ENCODE results near the gene CD180. TPM values are rescaled to one million over a fixed set of nuclear protein-coding genes. Genes with fewer than 3 reads are reported as not detected.

Gene CD180
- polyA plus RNA-seq, 1 experiment, result not detected

GRCh38 chr5:67206461-67206860 lies 9.9 kb upstream of the CD180 start:
- no peaks in the 10 kb centered on the region; the same call in 1 of the 2 replicates for H3K27me3 ChIP-seq (ENCODE audit: control insufficient read depth, insufficient read depth, low read length)
- no peaks in the 10 kb centered on the region for H3K36me3 ChIP-seq (ENCODE audit: control insufficient read depth, insufficient read depth, low read length)
- TF ChIP-seq CTCF (IDR thresholded peaks at IDR 0.05; ENCODE audit: insufficient read depth, low read depth, low read length), result no peak
- CTCF ChIA-PET, result interaction anchor here (1.0 to 1.2 kb wide), 3 partner anchors 44 to 392 kb away, joined by 3 to 4 read pairs (median 4); no protein-coding TSS in a partner anchor
- DNase-seq (ENCODE audit: low read depth), result no peak
- POLR2A ChIA-PET, result interaction anchor here (0.6 kb wide), 1 partner anchor 257 kb away, joined by 4 read pairs; no protein-coding TSS in a partner anchor
- H3K4me3 ChIP-seq (ENCODE audit: low read depth, low read length), result no peak overlapping the region

DNA sequence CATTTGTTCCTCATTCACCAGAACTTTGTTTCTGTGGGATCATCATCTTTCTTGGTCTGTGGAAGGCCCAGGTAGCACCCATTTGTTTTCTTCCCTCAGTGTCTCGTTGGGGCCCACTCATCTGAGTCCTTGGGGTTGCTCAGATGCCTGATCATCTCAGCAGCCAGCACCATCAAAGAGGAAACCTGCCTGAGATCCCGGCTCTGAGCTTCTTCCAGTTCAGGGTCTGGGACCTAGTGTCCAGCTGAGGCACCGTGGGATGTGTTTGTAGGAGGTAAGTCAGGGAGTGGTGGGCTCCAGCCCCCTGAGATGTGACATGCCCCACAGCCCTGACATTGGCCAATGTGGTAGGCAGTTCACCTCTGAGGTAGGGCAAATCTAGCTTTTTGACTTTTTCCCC lies 9.4 kb upstream of the CD180 start:
- TF ChIP-seq CTCF (IDR thresholded peaks at IDR 0.05; ENCODE audit: insufficient read depth, low read depth, low read length), result no peak
- Histone ChIP-seq H3K36me3 (ENCODE audit: control insufficient read depth, insufficient read depth, low read length) (no peaks in the 10 kb centered on the region), H3K4me3 (ENCODE audit: low read depth, low read length) (no peak overlapping the region), H3K27me3 (ENCODE audit: control insufficient read depth, insufficient read depth, low read length) (no peaks in the 10 kb centered on the region; the same call in 1 of the 2 replicates)
- no peak for DNase-seq (ENCODE audit: low read depth)
- POLR2A ChIA-PET, result no interaction called here
- CTCF ChIA-PET, result interaction anchor here (1.0 kb wide), 1 partner anchor 56 kb away, joined by 3 read pairs; no protein-coding TSS in a partner anchor

DNA sequence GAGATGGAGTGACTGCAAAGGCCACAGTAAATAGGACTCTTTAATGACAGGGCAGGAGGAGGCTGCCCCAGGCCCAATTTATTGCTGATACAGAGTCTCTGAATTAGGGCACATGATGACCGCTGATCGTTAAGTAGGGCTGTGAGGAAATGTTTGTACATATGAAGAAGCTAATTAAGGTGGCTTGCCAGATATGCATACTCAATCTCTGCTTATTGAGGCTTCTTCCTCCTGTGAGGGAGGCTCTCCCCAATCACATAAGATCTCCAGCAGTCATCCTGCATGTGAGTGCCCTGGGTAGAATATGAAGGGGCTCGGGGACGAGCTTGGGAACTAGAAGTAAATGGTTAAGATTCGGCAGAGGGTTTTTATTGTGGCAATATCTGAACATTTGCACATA lies 8.2 kb upstream of the CD180 start:
- no peak for DNase-seq (ENCODE audit: low read depth)
- TF ChIP-seq CTCF (IDR thresholded peaks at IDR 0.05; ENCODE audit: insufficient read depth, low read depth, low read length), result no peak
- Histone ChIP-seq H3K4me3 (ENCODE audit: low read depth, low read length) (no peak overlapping the region), H3K27me3 (ENCODE audit: control insufficient read depth, insufficient read depth, low read length) (no peaks in the 10 kb centered on the region; the same call in 1 of the 2 replicates), H3K36me3 (ENCODE audit: control insufficient read depth, insufficient read depth, low read length) (no peaks in the 10 kb centered on the region)
- ChIA-PET POLR2A (no interaction called here), CTCF (no interaction called here)

DNA sequence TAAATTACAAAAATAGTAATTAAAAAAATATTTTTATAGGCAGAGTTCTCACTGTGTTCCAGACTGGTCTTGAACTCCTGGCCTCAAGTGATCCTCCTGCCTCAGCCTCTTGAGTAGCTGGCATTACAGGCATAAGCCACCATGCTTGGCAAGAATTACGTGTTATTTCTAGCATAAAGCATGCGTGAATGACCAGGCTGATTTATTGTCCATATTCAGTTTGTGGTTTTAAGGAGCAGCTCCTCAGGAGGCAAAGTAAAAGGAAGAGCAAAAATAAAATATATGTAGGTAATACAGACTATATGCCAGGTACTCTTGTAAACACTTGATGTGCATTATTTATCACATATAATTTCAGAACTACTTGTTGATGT lies 7.1 kb upstream of the CD180 start:
- no peaks in the 10 kb centered on the region; the same call in 1 of the 2 replicates for H3K27me3 ChIP-seq (ENCODE audit: control insufficient read depth, insufficient read depth, low read length)
- ChIA-PET POLR2A (no interaction called here), CTCF (interaction anchor here (0.9 to 1.6 kb wide), 2 partner anchors 53 to 898 kb away, joined by 3 read pairs; no protein-coding TSS in a partner anchor)
- no peak for DNase-seq (ENCODE audit: low read depth)
- no peak for TF ChIP-seq CTCF (IDR thresholded peaks at IDR 0.05; ENCODE audit: insufficient read depth, low read depth, low read length)
- H3K36me3 ChIP-seq (ENCODE audit: control insufficient read depth, insufficient read depth, low read length), result no peaks in the 10 kb centered on the region
- no peak overlapping the region for H3K4me3 ChIP-seq (ENCODE audit: low read depth, low read length)

DNA sequence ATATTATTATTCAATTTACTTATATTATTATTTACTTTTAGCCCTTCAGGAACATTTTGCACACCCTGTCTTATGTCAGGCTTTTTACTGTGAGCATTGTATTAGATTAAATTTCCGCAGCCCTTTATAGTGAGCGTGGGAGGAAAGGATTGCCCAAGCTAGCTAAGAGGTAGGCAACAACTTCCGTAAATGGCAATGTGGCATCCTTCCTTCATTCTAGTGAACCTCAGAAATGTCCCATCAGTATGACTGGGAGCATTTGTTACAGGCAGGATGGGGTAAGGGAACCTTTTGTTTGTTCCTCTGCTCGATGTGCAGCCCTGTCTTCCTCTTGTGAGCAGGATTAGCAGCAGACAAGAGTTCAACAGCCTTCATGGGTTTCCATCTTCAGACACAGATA lies 6.2 kb upstream of the CD180 start:
- POLR2A ChIA-PET, result interaction anchor here (0.6 kb wide), 1 partner anchor 15 kb away, joined by 3 read pairs; no protein-coding TSS in a partner anchor
- H3K36me3 ChIP-seq (ENCODE audit: control insufficient read depth, insufficient read depth, low read length), result no peaks in the 10 kb centered on the region
- CTCF ChIA-PET, result interaction anchor here (1.6 kb wide), 1 partner anchor 897 kb away, joined by 3 read pairs; no protein-coding TSS in a partner anchor
- H3K4me3 ChIP-seq (ENCODE audit: low read depth, low read length), result no peak overlapping the region
- no peaks in the 10 kb centered on the region; the same call in 1 of the 2 replicates for H3K27me3 ChIP-seq (ENCODE audit: control insufficient read depth, insufficient read depth, low read length)
- DNase-seq (ENCODE audit: low read depth), result no peak
- TF ChIP-seq CTCF (IDR thresholded peaks at IDR 0.05; ENCODE audit: insufficient read depth, low read depth, low read length), result no peak

All from BJ (cell line).